GM19468 (cell line): ENCODE data around the gene AOAH.

Experiments
- ATAC-seq: cut with Tn5 transposase; IDR thresholded peaks from one replicate; pipeline ENCODE4 v1.9.1; 2021; ENCODE audit warnings: mild to moderate bottlenecking, moderate library complexity, moderate number of reproducible peaks; ENCODE audit not compliant: unreplicated experiment; ENCODE audit errors: extremely low read depth

AOAH gene

GRCh38 chr7:36639826-36640225 lies 84.5 kb downstream of the AOAH start:
- no peak for ATAC-seq

- ATAC-seq: no peak
These were observed 85.6 kb downstream of the AOAH start for GRCh38 chr7:36638586-36639263.

DNA sequence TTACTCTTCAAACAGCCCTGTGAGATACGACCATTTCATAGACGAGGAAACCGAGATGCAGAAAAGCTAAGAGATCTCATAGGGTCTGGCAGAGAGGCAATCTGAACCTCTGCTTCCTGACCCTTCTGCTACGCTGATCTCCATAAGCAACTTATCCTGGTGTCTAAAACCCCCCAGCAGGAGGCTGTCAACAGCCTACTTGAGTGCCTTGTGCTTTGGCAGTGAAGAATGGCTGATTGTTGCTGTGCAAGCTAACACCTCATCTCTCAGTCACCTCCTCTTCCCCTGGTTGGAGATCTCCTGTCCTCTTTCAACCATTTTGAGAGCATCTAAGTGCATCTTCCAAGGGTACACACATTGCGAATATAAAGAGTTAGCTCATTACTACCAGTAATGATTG lies 86.2 kb downstream of the AOAH start:
- ATAC-seq: no peak

DNA sequence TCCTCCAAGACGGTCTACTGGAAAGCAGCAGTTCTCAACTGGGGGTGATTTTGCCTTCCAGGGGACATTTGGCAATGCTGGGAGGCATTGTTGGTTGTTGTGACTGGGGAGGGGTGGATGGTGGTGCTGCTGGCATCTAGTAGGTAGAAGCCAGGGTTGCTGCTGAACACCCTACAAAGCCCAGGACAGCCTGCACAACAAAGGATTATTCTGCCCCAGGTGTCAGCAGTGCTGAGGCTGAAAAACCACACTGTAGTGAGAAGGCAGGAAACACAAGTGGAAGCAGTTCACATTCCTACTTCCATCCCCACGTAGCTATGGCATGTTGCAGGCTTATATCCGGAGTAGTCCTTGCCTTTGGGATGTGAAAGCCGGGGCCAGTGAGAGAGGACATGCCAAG lies 86.9 kb downstream of the AOAH start:
- ATAC-seq: no peak

DNA sequence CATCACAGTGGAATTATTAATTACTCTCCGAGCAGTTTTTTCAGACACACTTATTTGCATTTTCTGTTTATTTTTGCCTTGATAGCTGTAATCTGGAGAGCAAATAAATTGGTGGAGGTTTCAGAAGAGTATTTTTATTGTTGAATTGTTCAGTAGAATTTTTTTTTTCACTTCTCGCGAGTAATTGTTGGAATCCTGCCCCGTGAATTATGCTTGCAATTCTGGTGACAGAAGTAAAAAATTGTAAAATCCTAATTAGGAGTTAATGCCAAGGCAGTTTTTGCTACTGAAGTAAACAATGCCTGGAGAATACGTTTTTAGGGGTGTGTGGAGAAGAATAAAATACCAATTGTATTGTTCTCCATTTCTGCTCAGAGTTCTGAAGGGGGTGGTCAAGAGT lies 88.2 kb downstream of the AOAH start:
- no peak for ATAC-seq

- no peak for ATAC-seq
These were observed 89.2 kb downstream of the AOAH start for GRCh38 chr7:36635091-36635490.

DNA sequence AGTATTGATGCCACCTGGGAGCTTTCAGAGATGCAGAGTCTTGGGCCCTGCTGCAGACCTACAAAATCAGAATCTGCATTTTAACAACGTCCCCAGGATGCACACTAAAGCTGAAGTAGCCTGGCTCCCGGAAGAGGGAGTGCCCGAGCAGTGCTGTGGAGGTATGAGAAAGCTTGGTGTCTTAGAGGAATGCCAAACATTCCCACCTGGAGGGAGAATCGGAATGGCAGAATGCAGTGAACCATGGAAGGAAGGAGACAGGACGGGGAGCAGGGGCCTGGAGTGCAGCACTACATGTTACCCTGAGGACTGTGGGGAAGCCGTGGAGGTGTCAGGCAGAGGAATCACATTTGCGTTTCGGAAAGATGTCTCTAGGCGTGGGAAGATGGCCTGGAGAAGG lies 90.9 kb downstream of the AOAH start:
- no peak for ATAC-seq

DNA sequence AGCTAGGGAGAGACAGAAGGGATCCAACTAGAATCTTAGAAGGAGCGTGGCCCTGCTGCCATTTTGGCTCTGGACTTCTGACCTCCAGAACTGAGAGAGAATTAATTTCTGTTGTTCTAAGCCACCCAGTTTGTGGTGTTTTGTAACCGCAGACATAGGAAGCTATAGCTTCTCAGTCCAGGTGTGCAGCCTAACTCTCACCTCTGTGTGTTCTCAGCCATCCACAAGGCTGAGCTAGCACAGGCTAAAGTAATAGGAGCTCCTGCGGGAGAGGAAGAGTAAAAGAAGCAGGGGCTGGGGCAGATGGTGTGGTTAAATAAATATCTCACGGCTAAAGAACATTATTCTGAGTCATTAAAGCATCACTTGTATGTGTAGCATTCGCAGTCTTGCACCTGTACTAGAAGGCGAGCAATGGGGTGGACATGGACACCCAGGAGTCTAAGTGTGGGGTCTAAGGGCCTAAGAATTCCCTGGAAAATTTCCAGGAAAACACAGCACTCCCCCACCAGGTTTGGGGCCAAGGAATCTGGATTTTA lies 94.1 kb downstream of the AOAH start:
- no peak for ATAC-seq

- no peak for ATAC-seq
These were observed 94.9 kb downstream of the AOAH start for GRCh38 chr7:36629351-36629750.

DNA sequence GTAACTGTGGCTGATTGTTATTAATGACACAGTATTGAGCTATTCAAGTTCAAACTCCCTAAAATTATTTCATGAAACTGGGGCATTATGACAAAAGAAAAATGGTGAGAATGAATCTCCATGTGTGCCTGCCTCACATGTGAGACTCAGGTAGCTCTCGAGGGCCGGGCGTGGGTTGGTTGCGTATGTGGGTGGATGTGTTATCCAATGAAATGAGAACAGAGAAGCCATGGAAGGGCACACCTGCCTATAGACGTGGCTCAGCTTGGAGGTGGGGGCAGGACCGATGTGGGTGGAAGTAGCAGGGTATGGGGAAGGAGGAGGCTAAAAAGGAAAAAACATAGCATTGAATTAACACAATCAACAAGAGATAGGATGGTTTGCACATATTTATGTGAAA lies 96.5 kb downstream of the AOAH start:
- no peak for ATAC-seq

GRCh38 chr7:36626111-36626510 lies 98.2 kb downstream of the AOAH start:
- ATAC-seq: no peak

DNA sequence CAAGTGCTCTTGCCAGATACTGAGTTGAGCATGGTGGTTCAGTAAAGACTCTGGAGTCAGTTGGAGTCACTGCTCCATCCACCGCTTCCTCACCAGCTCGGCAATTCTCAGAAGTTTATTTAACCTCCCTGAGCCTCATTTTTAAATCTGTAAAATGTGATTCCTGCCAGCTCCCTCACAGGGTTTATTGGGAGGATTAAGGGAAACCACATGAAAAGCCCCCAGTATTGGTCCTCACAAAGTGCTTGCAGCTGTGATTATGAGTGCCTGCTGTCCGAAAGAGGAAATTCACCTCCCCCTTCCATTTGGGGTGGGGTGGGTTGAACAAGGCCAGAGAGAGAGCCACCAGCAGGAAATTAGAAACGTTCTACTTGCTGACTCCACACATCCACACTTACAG lies 99.0 kb downstream of the AOAH start:
- ATAC-seq: no peak

DNA sequence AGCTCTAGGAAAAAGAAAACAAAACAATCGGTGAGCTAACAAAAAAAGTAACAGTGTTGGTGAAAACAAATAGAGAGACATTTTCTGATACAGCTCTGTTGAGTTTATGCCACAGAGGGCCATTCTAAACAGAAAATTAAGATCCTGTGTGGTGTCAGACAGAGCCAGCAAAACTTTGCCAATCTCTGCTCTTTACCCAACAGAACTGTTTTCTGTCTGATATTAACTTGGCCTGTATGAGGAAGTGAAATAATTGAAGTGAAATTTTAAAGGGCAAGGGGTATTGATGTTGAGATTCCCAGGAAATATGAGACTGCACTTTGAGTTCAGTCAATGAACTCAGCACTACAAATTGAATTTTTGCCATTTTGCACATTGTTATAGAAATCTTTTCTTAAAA lies 101.0 kb downstream of the AOAH start:
- ATAC-seq: no peak

DNA sequence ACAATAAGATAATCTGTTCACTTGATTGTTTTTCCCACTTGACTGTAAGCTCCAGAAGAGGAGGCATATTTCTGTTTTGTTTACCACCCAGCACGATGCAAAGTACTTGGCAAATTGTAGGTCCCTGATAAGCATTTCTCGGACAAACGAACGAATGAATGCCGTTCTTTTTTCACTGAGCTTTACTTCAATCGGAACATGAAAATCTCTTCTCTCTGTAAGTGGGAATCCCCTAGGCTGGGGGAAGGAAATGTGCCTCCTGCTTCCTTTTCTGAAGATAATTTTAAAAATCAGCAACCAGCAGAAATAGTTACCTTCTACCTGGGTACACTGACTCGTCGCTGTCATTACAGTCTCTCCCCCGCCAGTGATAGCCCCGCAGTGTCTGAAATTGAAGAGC lies 102.9 kb downstream of the AOAH start:
- ATAC-seq: no peak

GRCh38 chr7:36620166-36620708 lies 104.1 kb downstream of the AOAH start:
- ATAC-seq: no peak

- ATAC-seq: no peak
These were observed 106.9 kb downstream of the AOAH start for GRCh38 chr7:36617408-36617807.

GRCh38 chr7:36615852-36616540 lies 108.3 kb downstream of the AOAH start:
- no peak for ATAC-seq

DNA sequence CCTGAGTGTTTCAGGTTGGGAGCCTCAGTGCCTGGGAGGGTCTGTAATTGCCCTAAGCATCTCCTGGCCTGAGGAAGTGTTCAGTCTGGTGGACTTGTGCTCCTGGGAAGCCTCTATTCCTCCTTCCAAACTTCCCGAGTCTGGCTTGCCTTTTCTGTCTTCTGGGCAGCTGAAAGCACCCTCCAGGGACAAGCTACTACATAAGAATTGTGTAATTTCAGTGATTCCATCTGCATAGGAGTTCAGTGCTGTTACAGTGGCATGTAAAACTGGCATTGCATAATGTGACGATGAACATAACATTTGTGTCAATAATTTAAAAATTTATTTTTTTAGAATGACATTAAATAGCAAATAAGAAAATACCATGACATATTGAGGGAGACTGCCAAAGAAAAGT lies 109.3 kb downstream of the AOAH start:
- no peak for ATAC-seq

DNA sequence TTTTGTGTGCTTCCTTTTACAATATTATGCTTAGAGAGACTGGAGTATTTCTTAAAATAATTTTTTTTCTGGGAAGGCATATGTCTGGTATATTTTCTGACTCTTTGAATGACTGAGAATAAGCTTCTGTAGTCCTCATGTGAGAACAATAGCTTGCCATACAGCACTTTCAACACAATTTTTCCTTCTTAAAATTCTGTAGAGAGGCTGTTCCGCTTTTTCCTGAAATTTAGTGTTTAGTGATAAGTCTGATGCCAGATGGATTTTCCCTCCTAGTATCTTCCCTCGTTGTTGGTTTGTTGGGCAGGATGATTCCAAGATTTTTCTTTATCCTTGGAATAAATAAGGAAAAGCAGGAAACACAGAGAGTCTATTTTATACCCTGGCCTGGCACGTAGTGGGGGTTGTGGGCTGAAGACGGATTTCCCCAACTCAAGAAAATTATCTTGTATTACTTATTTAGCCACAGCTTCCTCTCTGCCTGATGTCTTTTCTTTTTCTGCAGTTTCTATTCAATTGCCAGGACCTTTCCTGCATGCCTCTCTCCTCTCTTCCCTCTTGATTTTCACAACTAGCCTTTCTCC lies 111.2 kb downstream of the AOAH start:
- ATAC-seq: no peak

DNA sequence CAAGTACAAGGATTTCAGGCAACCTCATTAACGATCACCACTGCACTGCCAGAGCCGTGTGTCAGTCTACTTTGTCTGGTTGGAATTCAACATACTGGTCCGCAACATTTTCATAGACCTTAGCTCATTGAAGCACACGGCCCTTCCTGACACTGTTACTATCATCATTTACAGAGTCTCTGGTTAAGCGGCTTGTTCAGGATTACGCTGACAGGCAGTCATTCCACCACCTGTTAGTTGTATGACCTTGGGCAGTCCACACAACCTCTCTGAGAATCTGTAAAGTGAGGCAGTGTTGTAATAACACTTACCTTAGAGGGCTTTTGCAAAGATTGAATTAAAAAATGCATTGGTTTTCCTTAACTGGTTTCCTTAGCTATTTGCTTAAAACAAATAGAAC lies 112.6 kb downstream of the AOAH start:
- ATAC-seq: no peak

DNA sequence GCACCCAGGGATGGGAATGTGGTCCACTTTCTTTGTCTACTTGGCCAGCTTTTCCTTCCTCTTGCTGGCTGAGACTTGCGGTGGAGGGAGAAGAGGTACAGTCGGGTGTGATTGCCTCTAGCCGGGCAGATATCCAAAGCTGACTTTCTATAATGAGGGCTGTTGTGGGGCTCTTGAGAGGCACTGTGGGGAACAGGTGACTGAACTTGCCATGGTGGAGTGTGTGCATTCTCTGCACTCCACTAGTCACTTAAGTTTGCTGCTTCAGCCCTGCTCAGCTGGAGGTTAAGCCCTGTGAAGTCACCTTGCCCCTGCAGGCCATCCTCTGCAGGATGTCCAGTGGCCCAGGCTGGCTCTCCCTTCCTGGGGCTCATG lies 116.6 kb downstream of the AOAH start:
- no peak for ATAC-seq
